GM23338 (cell line): ENCODE results near the gene MMP27. TPM values are rescaled to one million over a fixed set of nuclear protein-coding genes. Genes with fewer than 3 reads are reported as not detected.

Source experiments
- ATAC-seq: fragments of 200-7000 bp; cut with Tn5 transposase; 3 replicates; pipeline ENCODE4 v1.9.1; 2020
- DNase-seq: peaks from one replicate; pipeline ENCODE4 v3.0.0-alpha.2; 2015; ENCODE audit warnings: low spot score
- H2AFZ ChIP-seq: fragments of 200-600 bp; sonication (generic); 2 replicates; pipeline ENCODE4 v1.8.0; 2016; ENCODE audit warnings: antibody characterized with exemption, mild to moderate bottlenecking, moderate library complexity
- H3F3A ChIP-seq: fragments of 200-600 bp; sonication (generic); replicated peaks from 2 replicates; pipeline ENCODE4 v1.8.0; 2017; ENCODE audit warnings: antibody characterized with exemption, mixed run types, low read depth
- H3K27ac ChIP-seq: fragments of 200-600 bp; sonication (generic); 2 replicates; pipeline ENCODE4 v1.6.1; 2016; ENCODE audit warnings: low read depth
- H3K27me3 ChIP-seq: fragments of 200-600 bp; sonication (generic); 2 replicates; pipeline ENCODE4 v1.8.0; 2016; ENCODE audit warnings: mild to moderate bottlenecking, mixed run types, moderate library complexity; ENCODE audit not compliant: insufficient read depth
- H3K36me3 ChIP-seq: fragments of 200-600 bp; sonication (generic); 2 replicates; pipeline ENCODE4 v1.8.0; 2016; ENCODE audit warnings: mild to moderate bottlenecking; ENCODE audit not compliant: insufficient read depth
- H3K4me1 ChIP-seq: fragments of 200-600 bp; sonication (generic); 2 replicates; pipeline ENCODE4 v1.8.0; 2016; ENCODE audit warnings: mild to moderate bottlenecking, moderate library complexity; ENCODE audit not compliant: insufficient read depth
- H3K4me2 ChIP-seq: fragments of 200-600 bp; sonication (generic); 2 replicates; pipeline ENCODE4 v1.7.1; 2017; ENCODE audit warnings: mixed run types
- H3K4me3 ChIP-seq: fragments of 200-600 bp; sonication (generic); 2 replicates; pipeline ENCODE4 v1.6.1; 2016; ENCODE audit warnings: mixed run types
- H3K79me2 ChIP-seq: fragments of 200-600 bp; sonication (generic); replicated peaks from 2 replicates; pipeline ENCODE4 v1.8.0; 2017; ENCODE audit warnings: mild to moderate bottlenecking; ENCODE audit not compliant: insufficient read depth
- H3K9me2 ChIP-seq: fragments of 200-600 bp; sonication (generic); 2 replicates; pipeline ENCODE4 v1.8.0; 2017; ENCODE audit not compliant: insufficient read depth
- H4K20me1 ChIP-seq: fragments of 200-600 bp; sonication (generic); replicated peaks from 2 replicates; pipeline ENCODE4 v1.8.0; 2017; ENCODE audit warnings: mild to moderate bottlenecking; ENCODE audit not compliant: insufficient read depth
- H3K27ac Mint-ChIP-seq: 2 replicates; pipeline ENCODE4 v1.8.0; 2020; ENCODE audit warnings: inconsistent platforms, mild to moderate bottlenecking, moderate library complexity, mixed read lengths
- H3K27me3 Mint-ChIP-seq: 3 replicates; pipeline ENCODE4 v1.8.0; 2022; ENCODE audit warnings: low read depth, mild to moderate bottlenecking, moderate library complexity, mixed read lengths, inconsistent platforms; ENCODE audit not compliant: insufficient read depth, poor library complexity
- H3K36me3 Mint-ChIP-seq: 3 replicates; pipeline ENCODE4 v1.8.0; 2021; ENCODE audit warnings: low read depth, mild to moderate bottlenecking, inconsistent platforms, moderate library complexity, mixed read lengths
- H3K4me1 Mint-ChIP-seq: 3 replicates; pipeline ENCODE4 v1.8.0; 2020; ENCODE audit warnings: mild to moderate bottlenecking, inconsistent platforms, mixed read lengths
- H3K4me3 Mint-ChIP-seq: 3 replicates; pipeline ENCODE4 v1.8.0; 2021; ENCODE audit warnings: moderate library complexity, mild to moderate bottlenecking, inconsistent platforms, mixed read lengths
- H3K9me3 Mint-ChIP-seq: 3 replicates; pipeline ENCODE4 v1.8.0; 2020; ENCODE audit warnings: moderate library complexity, mild to moderate bottlenecking, inconsistent platforms, mixed read lengths
- CREB1 ChIP-seq: fragments of 250-450 bp; sonication (Bioruptor Pico); IDR thresholded peaks from 2 replicates; pipeline ENCODE4 v1.5.0; 2020; ENCODE audit warnings: low read depth, mild to moderate bottlenecking, moderate library complexity
- CTCF ChIP-seq, 2 experiments: fragments of 200-600 bp in 1 of 2; sonication (generic) in 1 of 2; conservative IDR thresholded peaks; 2 replicates each; pipeline versions ENCODE4 v1.5.1 to v1.6.1; 2016 to 2017; ENCODE audit warnings: antibody characterized with exemption in 2 of 2, low read depth in 2 of 2, mild to moderate bottlenecking in 2 of 2, moderate library complexity in 1 of 2
- ETS1 ChIP-seq: IDR thresholded peaks from 2 replicates; pipeline ENCODE4 v1.6.1; 2016; ENCODE audit warnings: antibody characterized with exemption
- EZH2 ChIP-seq: fragments of 200-600 bp; sonication (generic); IDR thresholded peaks from one replicate; pipeline ENCODE4 v1.8.0; 2017; ENCODE audit warnings: antibody characterized with exemption, mild to moderate bottlenecking, low read depth; ENCODE audit not compliant: unreplicated experiment
- EZH2phosphoT487 ChIP-seq: fragments of 200-600 bp; sonication (generic); IDR thresholded peaks from one replicate; pipeline ENCODE4 v1.8.1; 2018; ENCODE audit warnings: antibody characterized with exemption; ENCODE audit not compliant: unreplicated experiment
- JUNB ChIP-seq: IDR thresholded peaks from one replicate; pipeline ENCODE4 v1.6.1; 2016; ENCODE audit warnings: antibody characterized with exemption; ENCODE audit not compliant: unreplicated experiment
- NANOG ChIP-seq: IDR thresholded peaks from 2 replicates; pipeline ENCODE4 v1.6.1; 2016; ENCODE audit warnings: antibody characterized with exemption, borderline replicate concordance
- POLR2AphosphoS5 ChIP-seq: IDR thresholded peaks from 2 replicates; pipeline ENCODE4 v1.6.1; 2016; ENCODE audit warnings: antibody characterized with exemption, low read depth
- REST ChIP-seq: IDR thresholded peaks from one replicate; pipeline ENCODE4 v1.6.1; 2018; ENCODE audit warnings: antibody characterized with exemption; ENCODE audit not compliant: unreplicated experiment
- STAT1 ChIP-seq: IDR thresholded peaks from one replicate; pipeline ENCODE4 v1.6.1; 2016; ENCODE audit warnings: antibody characterized with exemption; ENCODE audit not compliant: unreplicated experiment
- ZNF114 ChIP-seq: fragments of 250-450 bp; sonication (Bioruptor Pico); IDR thresholded peaks from 2 replicates; pipeline ENCODE4 v1.5.0; 2020; ENCODE audit warnings: mild to moderate bottlenecking, moderate library complexity
- ZNF331 ChIP-seq: fragments of 250-450 bp; sonication (Bioruptor Pico); IDR thresholded peaks from 2 replicates; pipeline ENCODE4 v1.5.0; 2020; ENCODE audit warnings: low read depth, mild to moderate bottlenecking, moderate library complexity
- ZNF462 ChIP-seq: fragments of 250-450 bp; sonication (Bioruptor Pico); IDR thresholded peaks from 2 replicates; pipeline ENCODE4 v1.5.0; 2020; ENCODE audit warnings: mild to moderate bottlenecking, moderate library complexity
- polyA plus RNA-seq: library from polyadenylated mRNA; unstranded; fragments of >200 nt; fragmentation: Nextera tagmentation; extraction: Ambion mirVana; gene quantifications from 2 replicates; pipeline ENCODE4 v1.2.1, GENCODE V29; 2016
- total RNA-seq: library from RNA; depleted of rRNA; stranded (reverse); fragments of >200 nt; shearing (Covaris generic); gene quantifications from 2 replicates; pipeline ENCODE4 v1.2.3, GENCODE V29; 2014

The MMP27 gene
- total and polyA plus RNA-seq, 2 experiments from 2014 or later = not detected

- TF ChIP-seq ZNF331 (CRISPR knock-in tag) = no peak
- no peak for TF ChIP-seq EZH2
- TF ChIP-seq NANOG = no peak
- TF ChIP-seq ETS1 = no peak
These were observed 50.8 kb downstream of the MMP27 start (continued) for GRCh38 chr11:102654761-102655160.

GRCh38 chr11:102653744-102654291 is 51.8 kb downstream of the MMP27 start:
- Histone ChIP-seq H2AFZ (no peak overlapping the region), H3K9me2 (0 out of 2 replicates have a peak, but pooled peaks cover 5% of the 10 kb centered on the region), H3K4me1 (no peaks in the 10 kb centered on the region), H3K27ac (no peak overlapping the region), H3K4me3 (no peak overlapping the region), H3K27me3 (no peaks in the 10 kb centered on the region), H3F3A (no peaks in the 10 kb centered on the region), H3K4me2 (no peak overlapping the region), H4K20me1 (no peaks in the 10 kb centered on the region), H3K36me3 (no peaks in the 10 kb centered on the region), H3K79me2 (no peaks in the 10 kb centered on the region)
- Mint-ChIP-seq H3K9me3 (no peaks in the 10 kb centered on the region; the same call in 1 of the 3 replicates), H3K4me1 (no peaks in the 10 kb centered on the region), H3K27me3 (no peaks in the 10 kb centered on the region), H3K36me3 (no peaks in the 10 kb centered on the region; the same call in 2 of the 3 replicates), H3K27ac (no peak overlapping the region), H3K4me3 (no peak overlapping the region)
- TF ChIP-seq POLR2AphosphoS5 (no peak), CTCF (conservative IDR thresholded peaks at IDR 0.05; ENCODE audit: low read depth in 2 of 2) (no peak), ZNF462 (CRISPR knock-in tag) (no peak), REST (no peak), STAT1 (no peak), ZNF114 (no peak), NANOG (no peak), JUNB (no peak), ZNF331 (CRISPR knock-in tag) (no peak), EZH2phosphoT487 (no peak), CREB1 (no peak)
- no peak for ATAC-seq
- DNase-seq = no peak
